Right cardiac atrium (tissue), 5 donors: Measurements from ENCODE around the gene IL4I1. TPM values are rescaled to one million over a fixed set of nuclear protein-coding genes. Genes with fewer than 3 reads are reported as not detected.

Experiments
- ATAC-seq, 2 donors: fragments of 200-7000 bp; cut with Tn5 transposase; one replicate each; pipeline versions ENCODE4 v1.8.0 to v1.9.1; 2020; ENCODE audit warnings: moderate library complexity in 2 of 2, mild to moderate bottlenecking in 1 of 2
- DNase-seq, 3 donors: peaks; one replicate each; pipeline ENCODE4 v3.0.0-alpha.2; 2020
- H3K27ac ChIP-seq: one replicate; pipeline ENCODE4 v1.5.1; 2013; ENCODE audit warnings: mild to moderate bottlenecking, low read length, control low read depth, moderate library complexity
- H3K27me3 ChIP-seq: one replicate; pipeline ENCODE4 v1.6.1; 2013; ENCODE audit not compliant: control insufficient read depth, insufficient read depth
- H3K4me1 ChIP-seq: one replicate; pipeline ENCODE4 v1.6.1; 2013; ENCODE audit warnings: low read length; ENCODE audit not compliant: control insufficient read depth, insufficient read depth
- H3K4me3 ChIP-seq: one replicate; pipeline ENCODE4 v1.5.1; 2013; ENCODE audit warnings: low read length, control low read depth
- H3K9me3 ChIP-seq: one replicate; pipeline ENCODE4 v1.6.1; 2013; ENCODE audit warnings: low read length; ENCODE audit not compliant: control insufficient read depth
- WGBS: extraction: QIAGEN DNeasy Blood & Tissue Kit; methylation state at CpG from one replicate; pipeline ENCODE4 v1.1.7; 2013; 5-methylcytosine and 5-hydroxymethylcytosine counted together
- intact Hi-C, 4 donors: fragments of 100-400 bp; cut with DNase I; formaldehyde crosslinking; loops; one replicate each; pipeline versions ENCODE4 v1.11.0 to v1.14.0; 2022 to 2023
- polyA plus RNA-seq: library from polyadenylated mRNA; stranded (reverse); fragments of 200-250 nt; gene quantifications from one replicate; pipeline ENCODE4 v1.2.3, GENCODE V29; 2013
- total RNA-seq, 4 donors: library from RNA; stranded (reverse); fragmentation: NEBNext Ultra II Directional; extraction: Animal tissue kit (Norgen Biotek cat#: 25700); gene quantifications; one replicate each; pipeline ENCODE4 v1.2.1, GENCODE V29; 2021
- donor health status: healthy with polysubstance abuse.
- donor health status: DM: no; HTN: yes; CAD: no.
- donor health status: DM: no; HTN: no; CAD: no.
- donor health status: DM: no; HTN: yes; CAD: no; lungs with severe emphysema.
- donor health status: DM: yes; HTN: yes; CAD: no.

IL4I1 gene
- total and polyA plus RNA-seq, 5 donors: 0.24 to 0.92 (median 0.45) TPM; not detected in 1

GRCh38 chr19:49876422-49877019 is 20.2 kb downstream of the IL4I1 start:
- under 1% methylated on average over 46 of the region's 46 CpGs for WGBS
- intact Hi-C loops: no loop called here
- no peaks in the 10 kb centered on the region for H3K27me3 ChIP-seq
- peak overlapping the region; percentile 99 for H3K27ac ChIP-seq
- H3K4me3 ChIP-seq: peak overlapping the region; percentile 76
- peaks cover 6% of the 10 kb centered on the region for H3K4me1 ChIP-seq
- no peaks in the 10 kb centered on the region for H3K9me3 ChIP-seq
- ATAC-seq: peak; percentile 81 to 85
- DNase-seq: peak; percentile 98 to 99 (median 99)

- WGBS: 1% methylated on average over 28 of the region's 28 CpGs
- peak; percentile 9 to 26 for ATAC-seq
- intact Hi-C loops: no loop called here
Observed at GRCh38 chr19:49875857-49876421, 20.7 kb downstream of the IL4I1 start.

GRCh38 chr19:49875177-49875576 is 21.5 kb downstream of the IL4I1 start:
- no peak overlapping the region for H3K27ac ChIP-seq
- no peaks in the 10 kb centered on the region for H3K9me3 ChIP-seq
- H3K4me3 ChIP-seq: no peak overlapping the region
- peaks cover 6% of the 10 kb centered on the region for H3K4me1 ChIP-seq
- DNase-seq (peak in 1 of 3 donors; percentile 32), ATAC-seq (no peak)
- H3K27me3 ChIP-seq: no peaks in the 10 kb centered on the region
- intact Hi-C loops: no loop called here
- WGBS: 83% methylated on average over 4 of the region's 4 CpGs

More at GRCh38 chr19:49875857-49876421, 20.7 kb downstream of the IL4I1 start:
- Histone ChIP-seq H3K9me3 (no peaks in the 10 kb centered on the region), H3K4me3 (peak overlapping the region; percentile 76), H3K27ac (peak overlapping the region; percentile 92), H3K4me1 (peaks cover 6% of the 10 kb centered on the region), H3K27me3 (no peaks in the 10 kb centered on the region)
- peak; percentile 72 to 90 (median 89) for DNase-seq

GRCh38 chr19:49874503-49875157 is 22.1 kb downstream of the IL4I1 start:
- intact Hi-C loops: no loop called here
- Histone ChIP-seq H3K27me3 (no peaks in the 10 kb centered on the region), H3K9me3 (no peaks in the 10 kb centered on the region), H3K4me3 (no peak overlapping the region), H3K27ac (no peak overlapping the region), H3K4me1 (peaks cover 7% of the 10 kb centered on the region)
- ATAC-seq (no peak), DNase-seq (peak in 1 of 3 donors; percentile 30)
- WGBS: 93% methylated on average over 11 of the region's 11 CpGs

GRCh38 chr19:49873834-49874233 is 22.9 kb downstream of the IL4I1 start:
- ATAC-seq (no peak), DNase-seq (peak in 2 of 3 donors; percentile 29 to 44)
- 88% methylated on average over 10 of the region's 10 CpGs for WGBS
- Histone ChIP-seq H3K9me3 (no peaks in the 10 kb centered on the region), H3K27me3 (no peaks in the 10 kb centered on the region), H3K4me1 (peaks cover 7% of the 10 kb centered on the region), H3K4me3 (no peak overlapping the region), H3K27ac (no peak overlapping the region)
- intact Hi-C loops: no loop called here

GRCh38 chr19:49873129-49873521 is 23.6 kb downstream of the IL4I1 start:
- 92% methylated on average over 29 of the region's 29 CpGs for WGBS
- no peak for ATAC-seq
- intact Hi-C loops: no loop called here
- no peaks in the 10 kb centered on the region for H3K9me3 ChIP-seq
- no peaks in the 10 kb centered on the region for H3K27me3 ChIP-seq
- no peak overlapping the region for H3K4me3 ChIP-seq
- H3K27ac ChIP-seq: no peak overlapping the region
- H3K4me1 ChIP-seq: peaks cover 7% of the 10 kb centered on the region
- DNase-seq: peak in 2 of 3 donors; percentile 52 to 70

GRCh38 chr19:49872245-49873128 is 24.2 kb downstream of the IL4I1 start:
- DNase-seq (peak in 2 of 3 donors; percentile 54 to 57), ATAC-seq (no peak)
- Histone ChIP-seq H3K9me3 (no peaks in the 10 kb centered on the region), H3K4me1 (peaks cover 7% of the 10 kb centered on the region), H3K4me3 (no peak overlapping the region), H3K27me3 (no peaks in the 10 kb centered on the region), H3K27ac (no peak overlapping the region)
- WGBS: 83% methylated on average over 27 of the region's 27 CpGs
- intact Hi-C loops: no loop called here

- Histone ChIP-seq H3K4me3 (no peak overlapping the region), H3K9me3 (no peaks in the 10 kb centered on the region), H3K27me3 (no peaks in the 10 kb centered on the region), H3K27ac (no peak overlapping the region), H3K4me1 (peaks cover 7% of the 10 kb centered on the region)
- ATAC-seq (no peak), DNase-seq (peak in 2 of 3 donors; percentile 55 to 56)
- intact Hi-C loops: no loop called here
- WGBS: 90% methylated on average over 17 of the region's 17 CpGs
Observed at GRCh38 chr19:49871349-49871985, 25.2 kb downstream of the IL4I1 start.

GRCh38 chr19:49870309-49870901 is 26.3 kb downstream of the IL4I1 start:
- ATAC-seq (no peak), DNase-seq (peak; percentile 35 to 76 (median 66))
- Histone ChIP-seq H3K27me3 (no peaks in the 10 kb centered on the region), H3K27ac (peak overlapping the region; percentile 86), H3K9me3 (no peaks in the 10 kb centered on the region), H3K4me3 (no peak overlapping the region), H3K4me1 (peaks cover 3% of the 10 kb centered on the region)
- WGBS: 62% methylated on average over 15 of the region's 15 CpGs
- intact Hi-C loops: no loop called here
